HepG2 (cell line): ENCODE data around the gene PRRC2A. TPM values are rescaled to one million over a fixed set of nuclear protein-coding genes. Genes with fewer than 3 reads are reported as not detected.

Source experiments
- GATA4 ChIP-seq: sonication (generic); IDR thresholded peaks from 2 replicates; pipeline ENCODE4 v1.6.1; 2016; ENCODE audit warnings: antibody characterized with exemption, low read depth, borderline replicate concordance
- HES4 ChIP-seq: sonication (generic); formaldehyde crosslinking; IDR thresholded peaks from 2 replicates; pipeline ENCODE4 v1.9.0; 2021; ENCODE audit warnings: mild to moderate bottlenecking, missing genetic modification reagents, borderline replicate concordance
- HOXD1 ChIP-seq: sonication (generic); formaldehyde crosslinking; IDR thresholded peaks from 2 replicates; pipeline ENCODE4 v1.5.0; 2020; ENCODE audit warnings: missing genetic modification reagents
- KDM5B ChIP-seq: sonication (generic); formaldehyde crosslinking; IDR thresholded peaks from 2 replicates; pipeline ENCODE4 v1.4.0; 2020; ENCODE audit warnings: missing genetic modification reagents, mild to moderate bottlenecking, borderline replicate concordance
- PAXIP1 ChIP-seq: sonication (generic); formaldehyde crosslinking; conservative IDR thresholded peaks from 2 replicates; pipeline ENCODE4 v1.4.0; 2020; ENCODE audit warnings: mild to moderate bottlenecking, missing genetic modification reagents, moderate library complexity
- POLR2A ChIP-seq, 2 experiments: IDR thresholded peaks; 2 replicates each; pipeline ENCODE4 v1.6.1; 2011; ENCODE audit warnings: low read depth in 2 of 2, low read length in 2 of 2, mild to moderate bottlenecking in 1 of 2, moderate library complexity in 1 of 2; ENCODE audit not compliant: insufficient read depth in 1 of 2
- SSRP1 ChIP-seq: IDR thresholded peaks from 2 replicates; pipeline ENCODE4 v1.6.1; 2016; ENCODE audit warnings: control low read depth
- THAP9 ChIP-seq: sonication (generic); formaldehyde crosslinking; IDR thresholded peaks from 2 replicates; pipeline ENCODE4; 2020; ENCODE audit warnings: missing genetic modification reagents, mild to moderate bottlenecking, borderline replicate concordance
- ZNF160 ChIP-seq: sonication (generic); formaldehyde crosslinking; IDR thresholded peaks from 2 replicates; pipeline ENCODE4 v1.8.0; 2022; ENCODE audit warnings: mild to moderate bottlenecking, inconsistent platforms, missing genetic modification reagents
- ZNF235 ChIP-seq: sonication (generic); formaldehyde crosslinking; IDR thresholded peaks from 2 replicates; pipeline ENCODE4 v1.8.1; 2023; ENCODE audit warnings: mild to moderate bottlenecking, missing genetic modification reagents, borderline replicate concordance
- ZNF275 ChIP-seq: sonication (generic); formaldehyde crosslinking; IDR thresholded peaks from 2 replicates; pipeline ENCODE4 v1.8.0; 2022; ENCODE audit warnings: missing genetic modification reagents, mild to moderate bottlenecking, inconsistent platforms, borderline replicate concordance
- ZNF577 ChIP-seq: sonication (generic); formaldehyde crosslinking; IDR thresholded peaks from 2 replicates; pipeline ENCODE4 v1.4.0; 2020; ENCODE audit warnings: mild to moderate bottlenecking, low read depth, missing genetic modification reagents, borderline replicate concordance
- ZNF597 ChIP-seq: sonication (generic); formaldehyde crosslinking; IDR thresholded peaks from 2 replicates; pipeline ENCODE4 v1.5.0; 2020; ENCODE audit warnings: missing genetic modification reagents
- ZNF607 ChIP-seq: sonication (generic); formaldehyde crosslinking; IDR thresholded peaks from 2 replicates; pipeline ENCODE4 v1.5.1; 2020; ENCODE audit warnings: missing genetic modification reagents, mild to moderate bottlenecking, borderline replicate concordance
- ZNF709 ChIP-seq: sonication (generic); formaldehyde crosslinking; IDR thresholded peaks from 2 replicates; pipeline ENCODE4 v1.5.0; 2020; ENCODE audit warnings: mild to moderate bottlenecking, missing genetic modification reagents
- ZNF781 ChIP-seq: sonication (generic); formaldehyde crosslinking; IDR thresholded peaks from 2 replicates; pipeline ENCODE4 v1.5.1; 2020; ENCODE audit warnings: borderline replicate concordance, mild to moderate bottlenecking, missing genetic modification reagents; ENCODE audit errors: not compliant biosample characterization
- polyA plus RNA-seq, 8 experiments: library from polyadenylated mRNA; depleted of rRNA in 3 of 8; stranded (reverse) in 7 of 8; unstranded in 1 of 8; fragments of >200 nt; fragmentation: Illumina TruSeq in 4 of 8; extraction: Trizol in 4 of 8; gene quantifications; 2 replicates each; pipeline versions ENCODE4 v1.2.1 to v1.2.3, GENCODE V29; 2011 to 2016; ENCODE audit warnings: low read depth in 4 of 8, missing spikeins in 1 of 8, mixed read lengths in 1 of 8; ENCODE audit not compliant: insufficient read depth in 1 of 8
- total RNA-seq, 5 experiments: library from RNA; depleted of rRNA; stranded (reverse); fragments of >200 nt; fragmentation: Illumina TruSeq; extraction: Trizol; gene quantifications; 2 replicates each; pipeline ENCODE4 v1.2.3, GENCODE V29; 2016; ENCODE audit warnings: low read depth in 1 of 5

Gene PRRC2A
- total and polyA plus RNA-seq, 2 of the 13 experiments (the other 11 are each of a cell fraction or from before 2014, with no cell fraction given), result 38.9 to 47.4 TPM

- peak; percentile 8 for TF ChIP-seq ZNF781
- TF ChIP-seq SSRP1 (CRISPR knock-in tag), result peak; percentile 48
- TF ChIP-seq ZNF275 (CRISPR knock-in tag), result 0 out of 2 replicates have a peak, but pooled peaks have one; percentile 31
- 0 out of 2 replicates have a peak, but pooled peaks have one; percentile 24 for TF ChIP-seq ZNF160 (CRISPR knock-in tag)
- TF ChIP-seq THAP9 (CRISPR knock-in tag), result 0 out of 2 replicates have a peak, but pooled peaks have one; percentile 18
- peak; percentile 10; the same call in 1 of the 2 replicates for TF ChIP-seq ZNF709 (CRISPR knock-in tag)
- TF ChIP-seq KDM5B (CRISPR knock-in tag), result peak; percentile 29; the same call in 1 of the 2 replicates
- no peak for TF ChIP-seq PAXIP1 (CRISPR knock-in tag)
- TF ChIP-seq GATA4, result no peak
- TF ChIP-seq HES4, result peak; percentile 14; the same call in 1 of the 2 replicates
- TF ChIP-seq ZNF597 (CRISPR knock-in tag), result no peak
- no peak for TF ChIP-seq ZNF607
- TF ChIP-seq ZNF577 (CRISPR knock-in tag), result no peak
- 0 out of 2 replicates have a peak, but pooled peaks have one; percentile 8 for TF ChIP-seq HOXD1
- TF ChIP-seq POLR2A (IDR thresholded peaks at IDR 0.05; ENCODE audit: insufficient read depth in 1 of 2, low read depth in 2 of 2, low read length in 2 of 2), result peak in 1 of 2 experiments; percentile 31; a peak in 1 of 4 replicates
- peak; percentile 53; the same call in 1 of the 2 replicates for TF ChIP-seq ZNF235 (CRISPR knock-in tag)
These were observed 41.0 kb downstream of the PRRC2A start (continued) for GRCh38 chr6:31661262-31662123.
